IPS DF 6.9 (cell line): Measurements from ENCODE around the gene UBE2QL1.

ENCODE experiments used
- DNase-seq: peaks from one replicate; pipeline ENCODE4 v3.0.0-alpha.2; 2013; ENCODE audit warnings: low read depth, low spot score
- H3K27ac ChIP-seq: one replicate; pipeline ENCODE4 v1.5.1; 2013; ENCODE audit warnings: low read length, control low read depth
- H3K27me3 ChIP-seq: 2 replicates; pipeline ENCODE4 v1.6.1; 2013; ENCODE audit warnings: mild to moderate bottlenecking, low read length; ENCODE audit not compliant: control insufficient read depth, insufficient read depth
- H3K36me3 ChIP-seq: 2 replicates; pipeline ENCODE4 v1.6.1; 2013; ENCODE audit warnings: low read length; ENCODE audit not compliant: control insufficient read depth, insufficient read depth
- H3K4me1 ChIP-seq: 2 replicates; pipeline ENCODE4 v1.6.1; 2013; ENCODE audit warnings: low read length; ENCODE audit not compliant: control insufficient read depth, insufficient read depth
- H3K4me3 ChIP-seq: 2 replicates; pipeline ENCODE4 v1.5.1; 2013; ENCODE audit warnings: mild to moderate bottlenecking, low read length
- H3K9me3 ChIP-seq: 2 replicates; pipeline ENCODE4 v1.6.1; 2013; ENCODE audit warnings: low read length, inconsistent platforms; ENCODE audit not compliant: control insufficient read depth, insufficient read depth
- WGBS: extraction: QIAGEN DNeasy Blood & Tissue Kit; methylation state at CpG from one replicate; pipeline ENCODE4 v1.1.7; 2013; ENCODE audit warnings: mixed read lengths, missing lambda C conversion rate; ENCODE audit not compliant: insufficient read length, insufficient coverage; 5-methylcytosine and 5-hydroxymethylcytosine counted together

UBE2QL1 gene

GRCh38 chr5:6543346-6543730, 94.7 kb downstream of the UBE2QL1 start:
- WGBS, result no CpG with 5 or more reads among the region's 6 CpGs
- H3K27me3 ChIP-seq, result no peaks in the 10 kb centered on the region
- DNase-seq, result no peak

GRCh38 chr5:6543830-6544560, 95.3 kb downstream of the UBE2QL1 start:
- Histone ChIP-seq H3K36me3 (no peaks in the 10 kb centered on the region), H3K4me1 (no peaks in the 10 kb centered on the region), H3K9me3 (no peaks in the 10 kb centered on the region), H3K27ac (no peak overlapping the region), H3K27me3 (no peaks in the 10 kb centered on the region), H3K4me3 (no peak overlapping the region)
- no CpG with 5 or more reads among the region's 12 CpGs for WGBS
- no peak for DNase-seq

More at GRCh38 chr5:6543346-6543730, 94.7 kb downstream of the UBE2QL1 start:
- H3K36me3 ChIP-seq, result no peaks in the 10 kb centered on the region
- H3K9me3 ChIP-seq, result no peaks in the 10 kb centered on the region
- no peaks in the 10 kb centered on the region for H3K4me1 ChIP-seq
- no peak overlapping the region for H3K4me3 ChIP-seq
- H3K27ac ChIP-seq, result no peak overlapping the region
